ENCODE data around the gene BBIP1.

The BBIP1 gene

GRCh38 chr10:110918643-110919348 lies at the start of gene BBIP1:
Gene BBIP1, minus strand, starts transcription at chr10:110919180. Its CDS starts 1,023 bp downstream, at chr10:110918157.
- peak; percentile 82 for ATAC-seq (ENCODE audit: low read depth)
- no peaks in the 10 kb centered on the region for H3K27me3 Mint-ChIP-seq
- no peaks in the 10 kb centered on the region for H3K36me3 Mint-ChIP-seq
- peak within 1 kb of the TSS; percentile 100 for H3K4me3 Mint-ChIP-seq
- H3K9me3 Mint-ChIP-seq = no peaks in the 10 kb centered on the region
- H3K4me1 Mint-ChIP-seq = peaks cover 22% of the 10 kb centered on the region
- peak; percentile 77 to 97 for DNase-seq (ENCODE audit: low spot score in 2 of 2)
- peak within 1 kb of the TSS; percentile 99 for H3K27ac Mint-ChIP-seq

- Mint-ChIP-seq H3K4me3 (no peak overlapping the region), H3K4me1 (peaks cover 42% of the 10 kb centered on the region), H3K27ac (no peak overlapping the region), H3K9me3 (no peaks in the 10 kb centered on the region), H3K36me3 (peaks cover 21% of the 10 kb centered on the region), H3K27me3 (no peaks in the 10 kb centered on the region)
- no peak for DNase-seq (ENCODE audit: low spot score in 2 of 2)
- no peak for ATAC-seq (ENCODE audit: low read depth)
Observed at GRCh38 chr10:110967645-110968044, 48.7 kb upstream of the BBIP1 start.

- Mint-ChIP-seq H3K27ac (no peak overlapping the region), H3K4me1 (peaks cover 45% of the 10 kb centered on the region), H3K9me3 (no peaks in the 10 kb centered on the region), H3K36me3 (peaks cover 21% of the 10 kb centered on the region), H3K4me3 (no peak overlapping the region), H3K27me3 (no peaks in the 10 kb centered on the region)
- DNase-seq (ENCODE audit: low spot score in 2 of 2) = no peak
- peak; percentile 56 for ATAC-seq (ENCODE audit: low read depth)
Observed at GRCh38 chr10:110967009-110967630, 48.1 kb upstream of the BBIP1 start.

GRCh38 chr10:110966146-110966545 lies 47.2 kb upstream of the BBIP1 start:
- no peaks in the 10 kb centered on the region for H3K9me3 Mint-ChIP-seq
- H3K4me3 Mint-ChIP-seq = no peak overlapping the region
- H3K4me1 Mint-ChIP-seq = peaks cover 42% of the 10 kb centered on the region
- ATAC-seq (ENCODE audit: low read depth) (no peak), DNase-seq (ENCODE audit: low spot score in 2 of 2) (no peak)
- peaks cover 21% of the 10 kb centered on the region for H3K36me3 Mint-ChIP-seq
- no peaks in the 10 kb centered on the region for H3K27me3 Mint-ChIP-seq
- no peak overlapping the region for H3K27ac Mint-ChIP-seq

GRCh38 chr10:110965216-110965615 lies 46.2 kb upstream of the BBIP1 start:
- no peaks in the 10 kb centered on the region for H3K27me3 Mint-ChIP-seq
- no peaks in the 10 kb centered on the region for H3K9me3 Mint-ChIP-seq
- H3K4me3 Mint-ChIP-seq = no peak overlapping the region
- DNase-seq (ENCODE audit: low spot score in 2 of 2) = no peak
- H3K36me3 Mint-ChIP-seq = peaks cover 15% of the 10 kb centered on the region
- peaks cover 34% of the 10 kb centered on the region for H3K4me1 Mint-ChIP-seq
- ATAC-seq (ENCODE audit: low read depth) = no peak
- no peak overlapping the region for H3K27ac Mint-ChIP-seq

- peaks cover 14% of the 10 kb centered on the region for H3K36me3 Mint-ChIP-seq
- peaks cover 31% of the 10 kb centered on the region for H3K4me1 Mint-ChIP-seq
- peak overlapping the region; percentile 37 for H3K27ac Mint-ChIP-seq
- no peaks in the 10 kb centered on the region for H3K9me3 Mint-ChIP-seq
- ATAC-seq (ENCODE audit: low read depth) = no peak
- no peaks in the 10 kb centered on the region for H3K27me3 Mint-ChIP-seq
- DNase-seq (ENCODE audit: low spot score in 2 of 2) = no peak
- H3K4me3 Mint-ChIP-seq = no peak overlapping the region
Observed at GRCh38 chr10:110964681-110965080, 45.7 kb upstream of the BBIP1 start.

- DNase-seq (ENCODE audit: low spot score in 2 of 2) (no peak), ATAC-seq (ENCODE audit: low read depth) (no peak)
- no peaks in the 10 kb centered on the region for H3K27me3 Mint-ChIP-seq
- peak overlapping the region; percentile 9 for H3K27ac Mint-ChIP-seq
- H3K4me1 Mint-ChIP-seq = peaks cover 33% of the 10 kb centered on the region
- peaks cover 15% of the 10 kb centered on the region for H3K36me3 Mint-ChIP-seq
- H3K9me3 Mint-ChIP-seq = no peaks in the 10 kb centered on the region
- no peak overlapping the region for H3K4me3 Mint-ChIP-seq
Observed at GRCh38 chr10:110963162-110963561, 44.2 kb upstream of the BBIP1 start.

GRCh38 chr10:110962443-110962842 lies 43.5 kb upstream of the BBIP1 start:
- H3K9me3 Mint-ChIP-seq = no peaks in the 10 kb centered on the region
- H3K27ac Mint-ChIP-seq = peak overlapping the region; percentile 63
- ATAC-seq (ENCODE audit: low read depth) = no peak
- no peaks in the 10 kb centered on the region for H3K27me3 Mint-ChIP-seq
- H3K36me3 Mint-ChIP-seq = peaks cover 17% of the 10 kb centered on the region
- DNase-seq (ENCODE audit: low spot score in 2 of 2) = no peak
- peaks cover 34% of the 10 kb centered on the region for H3K4me1 Mint-ChIP-seq
- no peak overlapping the region for H3K4me3 Mint-ChIP-seq

GRCh38 chr10:110960333-110960712 lies 41.3 kb upstream of the BBIP1 start:
- Mint-ChIP-seq H3K4me1 (peaks cover 29% of the 10 kb centered on the region), H3K27ac (peak overlapping the region; percentile 3), H3K4me3 (no peak overlapping the region), H3K27me3 (no peaks in the 10 kb centered on the region), H3K9me3 (no peaks in the 10 kb centered on the region), H3K36me3 (peaks cover 18% of the 10 kb centered on the region)
- no peak for DNase-seq (ENCODE audit: low spot score in 2 of 2)
- no peak for ATAC-seq (ENCODE audit: low read depth)

GRCh38 chr10:110959379-110960332 lies 40.7 kb upstream of the BBIP1 start:
- Mint-ChIP-seq H3K4me3 (no peak overlapping the region), H3K27ac (peak overlapping the region; percentile 3), H3K36me3 (peaks cover 22% of the 10 kb centered on the region), H3K27me3 (no peaks in the 10 kb centered on the region), H3K4me1 (peaks cover 35% of the 10 kb centered on the region), H3K9me3 (no peaks in the 10 kb centered on the region)
- ATAC-seq (ENCODE audit: low read depth) (no peak), DNase-seq (ENCODE audit: low spot score in 2 of 2) (no peak)

GRCh38 chr10:110957606-110958005 lies 38.6 kb upstream of the BBIP1 start:
- Mint-ChIP-seq H3K36me3 (peaks cover 23% of the 10 kb centered on the region), H3K4me1 (peaks cover 36% of the 10 kb centered on the region), H3K27ac (no peak overlapping the region), H3K9me3 (peaks cover under 1% of the 10 kb centered on the region), H3K27me3 (no peaks in the 10 kb centered on the region), H3K4me3 (no peak overlapping the region)
- DNase-seq (ENCODE audit: low spot score in 2 of 2) (no peak), ATAC-seq (ENCODE audit: low read depth) (no peak)

GRCh38 chr10:110951381-110951780 lies 32.4 kb upstream of the BBIP1 start:
- H3K27me3 Mint-ChIP-seq = no peaks in the 10 kb centered on the region
- H3K36me3 Mint-ChIP-seq = peaks cover 35% of the 10 kb centered on the region
- H3K4me1 Mint-ChIP-seq = peaks cover 49% of the 10 kb centered on the region
- ATAC-seq (ENCODE audit: low read depth) = no peak
- no peak for DNase-seq (ENCODE audit: low spot score in 2 of 2)
- H3K27ac Mint-ChIP-seq = peak overlapping the region; percentile 2
- peaks cover 4% of the 10 kb centered on the region for H3K9me3 Mint-ChIP-seq
- no peak overlapping the region for H3K4me3 Mint-ChIP-seq

GRCh38 chr10:110947061-110947595 lies 28.1 kb upstream of the BBIP1 start:
- H3K27ac Mint-ChIP-seq = peak overlapping the region; percentile 42
- H3K36me3 Mint-ChIP-seq = peaks cover 36% of the 10 kb centered on the region
- no peak overlapping the region for H3K4me3 Mint-ChIP-seq
- DNase-seq (ENCODE audit: low spot score in 2 of 2) (no peak), ATAC-seq (ENCODE audit: low read depth) (no peak)
- H3K4me1 Mint-ChIP-seq = peaks cover 58% of the 10 kb centered on the region
- no peaks in the 10 kb centered on the region for H3K27me3 Mint-ChIP-seq
- peaks cover 5% of the 10 kb centered on the region for H3K9me3 Mint-ChIP-seq

- peaks cover 5% of the 10 kb centered on the region for H3K9me3 Mint-ChIP-seq
- peaks cover 57% of the 10 kb centered on the region for H3K4me1 Mint-ChIP-seq
- no peaks in the 10 kb centered on the region for H3K27me3 Mint-ChIP-seq
- no peak overlapping the region for H3K4me3 Mint-ChIP-seq
- DNase-seq (ENCODE audit: low spot score in 2 of 2) (no peak), ATAC-seq (ENCODE audit: low read depth) (no peak)
- H3K36me3 Mint-ChIP-seq = peaks cover 35% of the 10 kb centered on the region
- H3K27ac Mint-ChIP-seq = no peak overlapping the region
Observed at GRCh38 chr10:110946496-110946895, 27.5 kb upstream of the BBIP1 start.

Measured in memory B cell (primary cell).